NCI-H1417 treated with DMSO at 0.1 percent for 48 hours (cell line): ENCODE results near the gene USP31.

Experiments used
- DNase-seq: peaks from one replicate; lab custom pipeline; 2025; lab: John Stamatoyannopoulos, UW

The USP31 gene

GRCh38 chr16:23061669-23062068, 87.6 kb downstream of the USP31 start:
- DNase-seq, result no peak

GRCh38 chr16:23060458-23061320, 88.6 kb downstream of the USP31 start:
- DNase-seq, result peak; percentile 14

- no peak for DNase-seq
Measured at GRCh38 chr16:23059433-23059832, 89.8 kb downstream of the USP31 start.

- DNase-seq, result no peak
Measured at GRCh38 chr16:23058576-23058975, 90.7 kb downstream of the USP31 start.

- DNase-seq, result no peak
Measured at GRCh38 chr16:23057013-23057596, 92.1 kb downstream of the USP31 start.

- DNase-seq, result no peak
Measured at GRCh38 chr16:23055481-23055880, 93.8 kb downstream of the USP31 start.

- DNase-seq, result no peak
Measured at GRCh38 chr16:23052908-23053580, 96.2 kb downstream of the USP31 start.

GRCh38 chr16:23052221-23052620, 97.0 kb downstream of the USP31 start:
- no peak for DNase-seq

GRCh38 chr16:23051587-23051986, 97.7 kb downstream of the USP31 start:
- DNase-seq, result no peak

GRCh38 chr16:23048164-23048563, 101.1 kb downstream of the USP31 start:
- no peak for DNase-seq

- DNase-seq, result no peak
Measured at GRCh38 chr16:23045025-23045424, 104.2 kb downstream of the USP31 start.

GRCh38 chr16:23040246-23040645, 109.0 kb downstream of the USP31 start:
- no peak for DNase-seq

GRCh38 chr16:23039118-23039517, 110.1 kb downstream of the USP31 start:
- DNase-seq, result no peak

- no peak for DNase-seq
Measured at GRCh38 chr16:23035240-23035639, 114.0 kb downstream of the USP31 start.

- no peak for DNase-seq
Measured at GRCh38 chr16:23031508-23032098, 117.6 kb downstream of the USP31 start.

- DNase-seq, result no peak
Measured at GRCh38 chr16:23029733-23030420, 119.4 kb downstream of the USP31 start.

- DNase-seq, result no peak
Measured at GRCh38 chr16:23027386-23027785, 121.9 kb downstream of the USP31 start.

- DNase-seq, result no peak
Measured at GRCh38 chr16:23026784-23027362, 122.4 kb downstream of the USP31 start.

- DNase-seq, result no peak
Measured at GRCh38 chr16:23025692-23026307, 123.5 kb downstream of the USP31 start.

GRCh38 chr16:23024044-23024443, 125.2 kb downstream of the USP31 start:
- no peak for DNase-seq

- DNase-seq, result no peak
Measured at GRCh38 chr16:23020084-23020483, 129.2 kb downstream of the USP31 start.
